ENCODE data around the gene ADORA1.
A peak's percentile ranks its signal among the peaks of the same experiment; 100 is the strongest.

ADORA1 gene

GRCh38 chr1:203133970-203134725 is 6.6 kb downstream of the ADORA1 start:
- peaks cover 54% of the 10 kb centered on the region for H3K27me3 Mint-ChIP-seq
- H3K27ac Mint-ChIP-seq: no peak overlapping the region
- H3K9me3 Mint-ChIP-seq: no peaks in the 10 kb centered on the region
- peaks cover 7% of the 10 kb centered on the region for H3K4me1 Mint-ChIP-seq
- no peak overlapping the region for H3K4me3 Mint-ChIP-seq
- no peaks in the 10 kb centered on the region for H3K36me3 Mint-ChIP-seq
- CTCF ChIA-PET: interaction anchor here (1.2 to 1.6 kb wide), 2 partner anchors 14 to 17 kb away, joined by 3 to 5 read pairs; no protein-coding TSS in a partner anchor
- DNase-seq: peak; percentile 10

- DNase-seq: peak; percentile 30
- Mint-ChIP-seq H3K4me3 (no peak overlapping the region), H3K27ac (no peak overlapping the region), H3K36me3 (no peaks in the 10 kb centered on the region), H3K4me1 (peaks cover 7% of the 10 kb centered on the region), H3K27me3 (peaks cover 38% of the 10 kb centered on the region), H3K9me3 (no peaks in the 10 kb centered on the region)
- CTCF ChIA-PET: interaction anchor here (0.6 to 1.4 kb wide), 2 partner anchors 37 to 95 kb away, joined by 3 to 4 read pairs; no protein-coding TSS in a partner anchor
Measured at GRCh38 chr1:203135636-203136305, 8.2 kb downstream of the ADORA1 start.

- H3K36me3 Mint-ChIP-seq: no peaks in the 10 kb centered on the region
- no peak for DNase-seq
Measured at GRCh38 chr1:203136409-203137042, 9.0 kb downstream of the ADORA1 start.

GRCh38 chr1:203137324-203137723 is 9.8 kb downstream of the ADORA1 start:
- no peaks in the 10 kb centered on the region for H3K36me3 Mint-ChIP-seq
- no peak for DNase-seq
- peaks cover 7% of the 10 kb centered on the region for H3K4me1 Mint-ChIP-seq
- no peak overlapping the region for H3K27ac Mint-ChIP-seq
- no peaks in the 10 kb centered on the region for H3K9me3 Mint-ChIP-seq
- peaks cover 33% of the 10 kb centered on the region for H3K27me3 Mint-ChIP-seq
- H3K4me3 Mint-ChIP-seq: no peak overlapping the region
- CTCF ChIA-PET: interaction anchor here (1.4 kb wide), 1 partner anchor 11 kb away, joined by 3 read pairs; no protein-coding TSS in a partner anchor

More at GRCh38 chr1:203136409-203137042, 9.0 kb downstream of the ADORA1 start:
- CTCF ChIA-PET: interaction anchor here (0.6 to 1.4 kb wide), 2 partner anchors 36 to 96 kb away, joined by 3 to 4 read pairs; no protein-coding TSS in a partner anchor
- no peak overlapping the region for H3K27ac Mint-ChIP-seq
- no peak overlapping the region for H3K4me3 Mint-ChIP-seq
- H3K27me3 Mint-ChIP-seq: peaks cover 36% of the 10 kb centered on the region
- no peaks in the 10 kb centered on the region for H3K9me3 Mint-ChIP-seq
- H3K4me1 Mint-ChIP-seq: peaks cover 7% of the 10 kb centered on the region

GRCh38 chr1:203138066-203138465 is 10.5 kb downstream of the ADORA1 start:
- H3K9me3 Mint-ChIP-seq: no peaks in the 10 kb centered on the region
- CTCF ChIA-PET: interaction anchor here (1.4 kb wide), 1 partner anchor 10 kb away, joined by 3 read pairs; no protein-coding TSS in a partner anchor
- peaks cover 7% of the 10 kb centered on the region for H3K4me1 Mint-ChIP-seq
- DNase-seq: no peak
- H3K27me3 Mint-ChIP-seq: peaks cover 33% of the 10 kb centered on the region
- no peaks in the 10 kb centered on the region for H3K36me3 Mint-ChIP-seq
- no peak overlapping the region for H3K27ac Mint-ChIP-seq
- no peak overlapping the region for H3K4me3 Mint-ChIP-seq

DNA sequence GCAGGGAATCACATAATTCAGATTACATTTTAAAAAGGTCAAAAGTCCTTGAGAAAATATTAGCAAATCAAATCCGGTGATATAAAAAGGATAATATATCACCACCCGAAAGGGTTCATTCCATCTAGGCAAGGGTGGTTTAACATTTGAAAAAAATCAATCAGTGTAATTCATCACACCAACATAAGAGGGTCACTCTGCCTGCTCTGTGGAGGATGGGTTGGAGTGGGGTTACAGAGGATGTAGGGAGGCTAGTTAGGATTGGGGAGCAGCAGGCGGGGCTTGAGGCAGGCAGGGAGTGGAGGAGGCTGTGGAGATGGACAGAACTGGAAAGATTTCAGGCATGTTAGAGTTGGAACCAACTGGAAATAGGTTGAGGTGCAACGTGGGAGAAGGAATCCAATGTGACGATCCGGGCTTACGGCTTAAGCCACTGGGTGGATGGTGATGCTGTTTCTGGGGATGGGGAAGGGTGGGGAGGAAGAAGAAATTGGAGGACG is 12.5 kb downstream of the ADORA1 start:
- peaks cover 7% of the 10 kb centered on the region for H3K4me1 Mint-ChIP-seq
- H3K27me3 Mint-ChIP-seq: peaks cover 21% of the 10 kb centered on the region
- no peak for DNase-seq
- no peak overlapping the region for H3K4me3 Mint-ChIP-seq
- CTCF ChIA-PET: no interaction called here
- no peaks in the 10 kb centered on the region for H3K9me3 Mint-ChIP-seq
- H3K36me3 Mint-ChIP-seq: no peaks in the 10 kb centered on the region
- H3K27ac Mint-ChIP-seq: no peak overlapping the region

- H3K36me3 Mint-ChIP-seq: no peaks in the 10 kb centered on the region
- no peaks in the 10 kb centered on the region for H3K9me3 Mint-ChIP-seq
- H3K4me3 Mint-ChIP-seq: no peak overlapping the region
- H3K27ac Mint-ChIP-seq: no peak overlapping the region
- CTCF ChIA-PET: interaction anchor here (0.9 kb wide), 1 partner anchor 32 kb away, joined by 3 read pairs; no protein-coding TSS in a partner anchor
- DNase-seq: no peak
- peaks cover 4% of the 10 kb centered on the region for H3K4me1 Mint-ChIP-seq
- H3K27me3 Mint-ChIP-seq: peaks cover 15% of the 10 kb centered on the region
Measured at GRCh38 chr1:203140743-203141520, 13.4 kb downstream of the ADORA1 start.

DNA sequence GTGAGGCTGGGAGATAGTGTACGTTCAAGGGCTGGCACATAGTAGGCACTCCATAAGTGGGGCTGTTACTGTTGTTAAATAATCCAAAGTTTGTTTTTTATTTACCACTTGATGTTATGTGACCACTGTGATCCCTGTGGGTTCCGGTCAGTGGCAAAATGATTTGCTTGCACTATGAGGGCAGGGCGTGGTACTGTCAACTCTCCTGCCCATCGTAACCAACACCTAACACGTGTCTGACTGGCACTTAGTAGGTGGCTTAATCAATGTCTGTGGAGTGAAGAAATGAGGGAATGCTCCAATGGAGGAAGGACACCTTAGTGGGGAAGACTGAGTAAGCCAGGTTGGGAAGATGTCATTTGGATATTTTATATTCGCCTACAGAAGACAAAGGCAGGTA is 14.6 kb downstream of the ADORA1 start:
- H3K9me3 Mint-ChIP-seq: no peaks in the 10 kb centered on the region
- H3K27me3 Mint-ChIP-seq: peaks cover 4% of the 10 kb centered on the region
- H3K36me3 Mint-ChIP-seq: no peaks in the 10 kb centered on the region
- H3K4me1 Mint-ChIP-seq: no peaks in the 10 kb centered on the region
- CTCF ChIA-PET: interaction anchor here (0.6 kb wide), 1 partner anchor 1145 kb away, joined by 3 read pairs; no protein-coding TSS in a partner anchor
- H3K4me3 Mint-ChIP-seq: no peak overlapping the region
- DNase-seq: no peak
- no peak overlapping the region for H3K27ac Mint-ChIP-seq

GRCh38 chr1:203142684-203143408 is 15.3 kb downstream of the ADORA1 start:
- no peak overlapping the region for H3K27ac Mint-ChIP-seq
- no peaks in the 10 kb centered on the region for H3K9me3 Mint-ChIP-seq
- H3K4me1 Mint-ChIP-seq: no peaks in the 10 kb centered on the region
- no peaks in the 10 kb centered on the region for H3K36me3 Mint-ChIP-seq
- H3K4me3 Mint-ChIP-seq: no peak overlapping the region
- H3K27me3 Mint-ChIP-seq: peaks cover 3% of the 10 kb centered on the region
- CTCF ChIA-PET: no interaction called here
- no peak for DNase-seq

- no peak for DNase-seq
- Mint-ChIP-seq H3K36me3 (no peaks in the 10 kb centered on the region), H3K4me3 (no peak overlapping the region), H3K9me3 (no peaks in the 10 kb centered on the region), H3K4me1 (no peaks in the 10 kb centered on the region), H3K27ac (no peak overlapping the region), H3K27me3 (peaks cover 3% of the 10 kb centered on the region)
- CTCF ChIA-PET: no interaction called here
Measured at GRCh38 chr1:203143641-203144040, 16.1 kb downstream of the ADORA1 start.

DNA sequence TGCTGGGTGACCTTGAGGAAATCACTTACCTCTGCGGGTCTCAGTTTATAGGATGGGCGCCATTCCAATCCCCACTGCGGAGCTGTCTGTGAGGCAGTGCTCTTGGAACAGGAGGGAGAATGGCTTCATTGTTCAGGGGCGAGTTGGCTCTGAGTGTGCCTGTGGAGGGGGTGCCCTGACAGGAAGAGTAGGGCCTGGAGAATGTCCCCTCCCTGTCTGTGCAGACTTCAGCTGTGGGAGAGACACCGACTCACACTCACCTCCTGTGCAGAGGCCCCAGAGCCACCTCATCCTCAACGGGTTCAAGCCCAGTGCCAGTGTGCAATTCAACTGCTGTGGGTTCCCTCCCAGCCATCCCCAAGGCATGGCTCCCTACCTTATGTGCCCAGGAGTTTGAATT is 17.1 kb downstream of the ADORA1 start:
- Mint-ChIP-seq H3K4me3 (no peak overlapping the region), H3K27ac (no peak overlapping the region), H3K9me3 (no peaks in the 10 kb centered on the region), H3K36me3 (no peaks in the 10 kb centered on the region), H3K4me1 (no peaks in the 10 kb centered on the region), H3K27me3 (peaks cover 3% of the 10 kb centered on the region)
- CTCF ChIA-PET: no interaction called here
- no peak for DNase-seq

DNA sequence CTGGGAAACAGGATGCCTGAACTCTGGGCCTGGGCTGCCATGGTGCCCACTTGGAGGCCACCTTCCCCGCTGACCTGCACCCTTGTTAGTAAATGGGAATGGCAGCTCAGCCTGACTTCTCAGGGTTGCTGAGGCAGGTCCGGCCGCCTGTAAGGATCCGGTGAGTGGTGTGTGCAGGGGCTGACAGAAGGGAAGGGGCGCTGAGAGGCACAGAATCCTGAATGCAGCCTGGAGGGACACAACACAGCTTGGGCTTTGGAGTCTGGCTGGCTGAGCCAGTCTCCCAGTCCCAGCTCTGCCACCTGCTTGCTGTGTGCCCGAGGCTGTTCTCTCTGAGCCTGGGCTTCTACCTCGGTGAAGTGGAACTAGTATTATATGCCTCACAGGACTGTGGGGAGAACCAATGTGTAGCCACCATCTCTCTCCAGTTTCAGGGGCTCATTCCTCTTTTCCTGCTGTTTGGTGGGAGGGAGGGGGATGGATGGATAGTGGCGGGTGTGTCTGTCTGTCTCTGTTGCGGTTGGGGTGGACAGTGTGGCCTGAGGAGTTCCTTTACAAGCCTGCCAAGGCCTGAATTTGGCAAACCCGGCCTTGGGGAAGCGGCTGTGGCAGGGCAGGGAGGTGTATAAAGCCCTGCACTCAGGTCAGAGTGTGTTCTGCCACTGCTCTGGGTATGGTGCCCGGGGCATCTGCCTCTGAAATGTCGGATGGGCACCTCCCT is 18.0 kb downstream of the ADORA1 start:
- CTCF ChIA-PET: no interaction called here
- no peak for DNase-seq
- Mint-ChIP-seq H3K4me1 (no peaks in the 10 kb centered on the region), H3K27ac (no peak overlapping the region), H3K4me3 (no peak overlapping the region), H3K27me3 (peaks cover 9% of the 10 kb centered on the region), H3K36me3 (no peaks in the 10 kb centered on the region), H3K9me3 (no peaks in the 10 kb centered on the region)

DNA sequence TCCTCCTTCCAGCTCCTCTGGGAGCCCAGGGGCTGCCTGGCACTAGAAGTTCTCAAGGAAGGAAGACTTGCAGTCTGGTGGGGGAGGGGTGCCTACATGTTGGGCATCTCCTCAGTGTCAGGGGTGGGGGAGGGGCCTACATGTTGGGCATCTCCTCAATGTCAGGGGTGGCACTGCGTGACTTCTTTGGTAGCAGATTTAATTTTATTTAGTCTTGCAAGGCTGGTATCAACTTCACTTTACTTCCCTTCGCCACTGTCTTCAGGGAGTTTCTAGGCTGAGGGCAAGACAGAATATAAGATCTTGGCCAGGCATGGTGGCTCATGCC is 18.5 kb downstream of the ADORA1 start:
- Mint-ChIP-seq H3K36me3 (no peaks in the 10 kb centered on the region), H3K4me1 (no peaks in the 10 kb centered on the region), H3K4me3 (no peak overlapping the region), H3K27me3 (peaks cover 14% of the 10 kb centered on the region), H3K27ac (no peak overlapping the region), H3K9me3 (no peaks in the 10 kb centered on the region)
- DNase-seq: no peak
- CTCF ChIA-PET: no interaction called here
